GM19328 (cell line): ENCODE results near the gene OR11H6.
"Not testable (repeated sequence)": the region's sequence is repeated elsewhere in the genome, so short reads cannot be mapped to it uniquely, and the experiment has no call there.

Experiments used
- ATAC-seq: cut with Tn5 transposase; IDR thresholded peaks from one replicate; pipeline ENCODE4 v1.9.1; 2021; ENCODE audit warnings: mild to moderate bottlenecking, moderate library complexity; ENCODE audit not compliant: unreplicated experiment

The OR11H6 gene

DNA sequence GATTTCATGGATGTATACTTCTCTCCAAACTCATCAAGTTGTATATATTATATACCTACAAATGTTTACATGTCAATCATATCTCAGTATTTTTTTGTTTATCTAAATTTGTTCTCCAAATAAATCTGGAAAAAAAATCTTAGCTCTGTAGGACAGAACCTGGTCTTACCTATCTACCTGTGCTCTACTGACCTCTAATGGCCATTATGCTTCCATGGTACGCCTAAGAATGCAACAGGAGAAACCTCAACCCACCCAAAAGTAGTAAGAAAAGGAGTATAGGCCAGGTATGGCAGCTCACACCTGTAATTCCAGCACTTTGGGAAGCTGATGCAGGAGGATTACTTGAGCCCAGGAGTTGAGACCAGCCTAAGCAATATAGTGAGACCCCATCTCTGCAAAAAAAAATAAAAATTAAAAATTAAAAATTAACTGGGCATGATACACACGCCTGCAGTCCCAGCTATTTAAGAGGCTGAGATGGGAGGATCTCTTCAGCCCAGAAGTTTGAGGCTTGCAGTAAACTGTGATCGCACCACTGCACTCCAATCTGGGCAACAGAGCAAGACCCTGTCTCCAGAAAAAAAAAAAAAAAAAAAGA lies 24.2 kb downstream of the OR11H6 start:
- no peak for ATAC-seq

DNA sequence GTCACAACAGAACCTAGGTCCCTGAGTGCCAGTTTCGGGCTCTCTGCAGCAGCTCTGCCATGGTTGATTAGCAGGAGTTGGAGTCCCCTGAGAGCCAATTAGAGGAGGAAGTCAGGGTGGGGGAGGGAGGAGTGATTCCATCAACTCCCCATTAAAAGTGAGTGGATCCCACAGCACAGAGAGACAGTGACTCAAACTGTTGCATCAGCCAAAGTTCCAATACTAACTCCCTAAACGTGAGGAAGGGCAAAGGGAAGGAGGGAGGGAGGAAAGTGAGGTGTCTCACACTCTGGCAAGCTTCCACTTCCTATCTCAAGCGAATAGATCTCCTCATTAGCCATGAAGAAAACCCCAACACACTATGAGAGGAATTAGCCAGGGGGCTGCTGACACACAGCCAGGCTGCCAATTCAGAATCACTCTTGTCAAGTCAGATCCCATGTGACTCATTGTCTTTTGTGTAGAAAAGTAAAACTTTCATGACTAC lies 39.2 kb downstream of the OR11H6 start:
- ATAC-seq = no peak

DNA sequence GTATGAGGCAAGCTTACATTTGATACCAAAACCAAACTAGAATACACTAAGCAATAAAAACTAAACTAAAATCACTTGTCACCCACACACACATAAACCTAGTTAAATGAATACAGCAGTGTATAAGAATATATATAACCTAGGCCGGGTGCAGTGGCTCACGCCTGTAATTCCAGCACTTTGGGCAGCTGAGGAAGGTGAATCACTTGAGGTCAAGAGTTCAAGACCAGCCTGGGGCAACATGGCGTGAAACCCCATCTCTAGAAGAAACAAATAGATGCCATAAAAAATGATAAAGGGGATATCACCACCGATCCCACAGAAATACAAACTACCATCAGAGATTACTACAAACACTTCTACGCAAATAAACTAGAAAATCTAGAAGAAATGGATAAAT lies 40.9 kb downstream of the OR11H6 start:
- not testable (repeated sequence) for ATAC-seq

DNA sequence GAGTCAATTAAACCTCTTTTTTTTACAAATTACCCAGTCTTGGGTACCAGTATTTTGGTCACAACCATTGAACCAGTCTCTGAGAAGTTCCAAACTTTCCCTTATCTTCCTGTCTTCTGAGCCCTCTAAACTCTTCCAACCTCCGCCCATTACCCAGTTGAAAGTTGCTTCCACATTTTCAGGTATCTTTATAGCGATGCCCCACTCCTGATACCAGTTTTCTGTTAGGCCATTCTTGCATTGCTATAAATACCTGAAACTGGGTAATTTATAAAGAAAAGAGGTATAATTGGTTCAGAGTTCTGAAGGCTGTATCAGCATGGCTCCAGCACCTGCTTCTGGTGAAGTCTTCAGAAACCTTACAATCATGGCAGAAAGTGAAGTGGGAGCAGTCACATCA lies 50.6 kb downstream of the OR11H6 start:
- ATAC-seq = no peak
